ENCODE results near the gene C21orf91.

C21orf91 gene

GRCh38 chr21:17799414-17800164, 19.6 kb downstream of the C21orf91 start:
- no peak for TF ChIP-seq CTCF (IDR thresholded peaks at IDR 0.05; ENCODE audit: insufficient read depth, low read length)
- no peak overlapping the region for H3K4me3 ChIP-seq (replicated peaks; ENCODE audit: insufficient read depth, low read length)
- DNase-seq (ENCODE audit: low read depth in 1 of 2, low spot score in 1 of 2) = no peak

GRCh38 chr21:17798796-17799195, 20.4 kb downstream of the C21orf91 start:
- Histone ChIP-seq H3K27ac (replicated peaks) (no peak overlapping the region), H3K4me3 (replicated peaks; ENCODE audit: insufficient read depth, low read length) (no peak overlapping the region), H3K27me3 (ENCODE audit: insufficient read depth, poor library complexity, severe bottlenecking) (no peaks in the 10 kb centered on the region)
- no peak for DNase-seq (ENCODE audit: low read depth in 1 of 2, low spot score in 1 of 2)
- TF ChIP-seq POLR2AphosphoS5 (IDR thresholded peaks at IDR 0.05; ENCODE audit: low read depth) (no peak), GABPA (IDR thresholded peaks at IDR 0.05; ENCODE audit: low read depth) (no peak), CTCF (IDR thresholded peaks at IDR 0.05; ENCODE audit: insufficient read depth, low read length) (no peak), SPI1 (IDR thresholded peaks at IDR 0.05; ENCODE audit: borderline replicate concordance, low read depth) (no peak), REST (IDR thresholded peaks at IDR 0.05; ENCODE audit: insufficient replicate concordance, low read depth) (no peak)

More at GRCh38 chr21:17799414-17800164, 19.6 kb downstream of the C21orf91 start:
- Histone ChIP-seq H3K27ac (replicated peaks) (no peak overlapping the region), H3K27me3 (ENCODE audit: insufficient read depth, poor library complexity, severe bottlenecking) (no peaks in the 10 kb centered on the region)

- H3K27ac ChIP-seq (replicated peaks) = no peak overlapping the region
- no peaks in the 10 kb centered on the region for H3K27me3 ChIP-seq (ENCODE audit: insufficient read depth, poor library complexity, severe bottlenecking)
- no peak for DNase-seq (ENCODE audit: low read depth in 1 of 2, low spot score in 1 of 2)
- H3K4me3 ChIP-seq (replicated peaks; ENCODE audit: insufficient read depth, low read length) = no peak overlapping the region
- TF ChIP-seq CTCF (IDR thresholded peaks at IDR 0.05; ENCODE audit: insufficient read depth, low read length) = no peak
- no peak for TF ChIP-seq POLR2AphosphoS5 (IDR thresholded peaks at IDR 0.05; ENCODE audit: low read depth)
- TF ChIP-seq GABPA (IDR thresholded peaks at IDR 0.05; ENCODE audit: low read depth) = no peak
- no peak for TF ChIP-seq REST (IDR thresholded peaks at IDR 0.05; ENCODE audit: insufficient replicate concordance, low read depth)
- TF ChIP-seq SPI1 (IDR thresholded peaks at IDR 0.05; ENCODE audit: borderline replicate concordance, low read depth) = no peak
Measured at GRCh38 chr21:17797967-17798366, 21.2 kb downstream of the C21orf91 start.

GRCh38 chr21:17796503-17796902, 22.7 kb downstream of the C21orf91 start:
- TF ChIP-seq REST (IDR thresholded peaks at IDR 0.05; ENCODE audit: insufficient replicate concordance, low read depth) (no peak), CTCF (IDR thresholded peaks at IDR 0.05; ENCODE audit: insufficient read depth, low read length) (no peak), GABPA (IDR thresholded peaks at IDR 0.05; ENCODE audit: low read depth) (no peak), SPI1 (IDR thresholded peaks at IDR 0.05; ENCODE audit: borderline replicate concordance, low read depth) (no peak), POLR2AphosphoS5 (IDR thresholded peaks at IDR 0.05; ENCODE audit: low read depth) (no peak)
- H3K27me3 ChIP-seq (ENCODE audit: insufficient read depth, poor library complexity, severe bottlenecking) = no peaks in the 10 kb centered on the region
- H3K27ac ChIP-seq (replicated peaks) = no peak overlapping the region
- DNase-seq (ENCODE audit: low read depth in 1 of 2, low spot score in 1 of 2) = no peak
- no peak overlapping the region for H3K4me3 ChIP-seq (replicated peaks; ENCODE audit: insufficient read depth, low read length)

Data from HL-60 (cell line).